SK-N-SH (cell line): Measurements from ENCODE around the gene TRABD2A.

Experiments
- CHD2 ChIP-seq: fragments of 150-350 bp; IDR thresholded peaks from 2 replicates; pipeline ENCODE4 v1.6.1; 2018; ENCODE audit warnings: low read length; ENCODE audit not compliant: partially characterized antibody
- CTCF ChIP-seq: fragments of 200-600 bp; sonication (generic); IDR thresholded peaks from 2 replicates; pipeline ENCODE4 v1.6.1; 2017; ENCODE audit warnings: antibody characterized with exemption, mild to moderate bottlenecking, moderate library complexity
- EZH2phosphoT487 ChIP-seq: fragments of 200-600 bp; sonication (generic); IDR thresholded peaks from 2 replicates; pipeline ENCODE4 v1.6.1; 2017; ENCODE audit warnings: low read depth, mixed run types, mild to moderate bottlenecking, antibody characterized with exemption, moderate library complexity, borderline replicate concordance
- MXI1 ChIP-seq: IDR thresholded peaks from 2 replicates; pipeline ENCODE4 v1.6.1; 2012; ENCODE audit warnings: mild to moderate bottlenecking, low read depth, low read length, improper control_type of control experiment
- PBX3 ChIP-seq: IDR thresholded peaks from 2 replicates; pipeline ENCODE4; 2012
- POLR2AphosphoS5 ChIP-seq: IDR thresholded peaks from 2 replicates; pipeline ENCODE4 v1.6.1; 2012; ENCODE audit warnings: low read depth, low read length
- RAD21 ChIP-seq: IDR thresholded peaks from 2 replicates; pipeline ENCODE4 v1.6.1; 2012; ENCODE audit warnings: mild to moderate bottlenecking, low read length
- RXRA ChIP-seq: IDR thresholded peaks from 2 replicates; pipeline ENCODE4 v1.4.0; 2012; ENCODE audit warnings: low read depth, mild to moderate bottlenecking, borderline replicate concordance
- TAF1 ChIP-seq: IDR thresholded peaks from 2 replicates; pipeline ENCODE4 v1.6.1; 2012; ENCODE audit warnings: low read depth, mild to moderate bottlenecking, low read length, moderate library complexity, borderline replicate concordance
- USF1 ChIP-seq: IDR thresholded peaks from 2 replicates; pipeline ENCODE4 v1.4.0; 2012; ENCODE audit warnings: low read depth, borderline replicate concordance
- YY1 ChIP-seq: IDR thresholded peaks from 2 replicates; pipeline ENCODE4 v1.4.0; 2012; ENCODE audit warnings: low read depth, mild to moderate bottlenecking

- TF ChIP-seq CTCF, result no peak
- TF ChIP-seq RAD21, result no peak
- TF ChIP-seq TAF1, result no peak
- TF ChIP-seq MXI1, result no peak
- no peak for TF ChIP-seq PBX3
- no peak for TF ChIP-seq POLR2AphosphoS5
- no peak for TF ChIP-seq YY1
- TF ChIP-seq CHD2, result no peak
- no peak for TF ChIP-seq RXRA
- TF ChIP-seq EZH2phosphoT487, result no peak
- TF ChIP-seq USF1, result no peak
Observed at GRCh38 chr2:84891355-84892010, 10.6 kb upstream of the TRABD2A start.
